GM12878 (cell line): ENCODE data around the gene AMPH. TPM values are rescaled to one million over a fixed set of nuclear protein-coding genes. Genes with fewer than 3 reads are reported as not detected.

Source experiments
- ATAC-seq: fragments of 200-7000 bp; cut with Tn5 transposase; 3 replicates; pipeline ENCODE4 v1.9.1; 2020; ENCODE audit warnings: mild to moderate bottlenecking, moderate library complexity
- BruUV-seq: library from RNA; stranded (reverse); fragments of 400-500 nt; replicated peaks from 2 replicates; lab custom pipeline; 2021; lab: Mats Ljungman, UMichigan
- CTCF ChIA-PET: fragments of 300-600 bp; sonication (Branson Sonifier 250); formaldehyde crosslinking; extraction: SDS; loops from one replicate; lab custom pipeline; 2021; ENCODE audit warnings: inconsistent platforms; lab: Yijun Ruan, JAX
- POLR2A ChIA-PET: fragments of 350-600 bp; formaldehyde crosslinking; extraction: SDS; loops from one replicate; lab custom pipeline; 2021; ENCODE audit warnings: inconsistent platforms; lab: Charles Lee
- RAD21 ChIA-PET: fragments of 300-600 bp; sonication (Branson Sonifier 250); formaldehyde crosslinking; loops from one replicate; lab custom pipeline; 2023; ENCODE audit warnings: antibody characterized with exemption; ENCODE audit not compliant: unreplicated experiment; lab: Charles Lee
- SMC1A ChIA-PET: fragments of 300-600 bp; sonication (Branson Sonifier 250); formaldehyde crosslinking; loops from one replicate; lab custom pipeline; 2023; ENCODE audit not compliant: unreplicated experiment, uncharacterized antibody; lab: Charles Lee
- DNase-seq: peaks from one replicate; pipeline ENCODE4 v3.0.0-alpha.2; 2011; ENCODE audit warnings: low read depth, low spot score
- FAIRE-seq: peaks from 3 replicates; lab custom pipeline; 2011; peaks lifted over from hg19 to GRCh38; lab: Jason Lieb, UNC
- H2AFZ ChIP-seq: 2 replicates; pipeline ENCODE4 v1.6.0; 2011; ENCODE audit warnings: low read depth, low read length, control low read depth; ENCODE audit not compliant: control insufficient read depth
- H3K27ac ChIP-seq: 2 replicates; pipeline ENCODE4 v1.5.1; 2011; ENCODE audit warnings: control low read depth; ENCODE audit not compliant: control insufficient read depth, insufficient read depth
- H3K27me3 ChIP-seq, 2 experiments: replicated peaks in 1 of 2; 2 replicates each; pipeline versions ENCODE4 v1.6.0 to v1.6.1; 2011; ENCODE audit warnings: low read length in 1 of 2; ENCODE audit not compliant: control insufficient read depth in 2 of 2, insufficient read depth in 2 of 2
- H3K36me3 ChIP-seq, 2 experiments: 2 replicates each; pipeline ENCODE4 v1.5.1; 2011; ENCODE audit warnings: low read length in 1 of 2; ENCODE audit not compliant: control insufficient read depth in 2 of 2, insufficient read depth in 2 of 2
- H3K4me1 ChIP-seq: 2 replicates; pipeline ENCODE4 v1.6.1; 2011; ENCODE audit warnings: mild to moderate bottlenecking, low read length, moderate library complexity, mixed read lengths; ENCODE audit not compliant: control insufficient read depth, insufficient read depth
- H3K4me2 ChIP-seq: 2 replicates; pipeline ENCODE4 v1.6.0; 2011; ENCODE audit warnings: control low read depth; ENCODE audit not compliant: control insufficient read depth, insufficient read depth
- H3K4me3 ChIP-seq: fragments of 200-600 bp; sonication (generic); 2 replicates; pipeline ENCODE4 v1.5.1; 2016
- H3K79me2 ChIP-seq: 2 replicates; pipeline ENCODE4 v1.6.0; 2011; ENCODE audit warnings: low read length; ENCODE audit not compliant: control insufficient read depth, insufficient read depth
- H3K9ac ChIP-seq: 2 replicates; pipeline ENCODE4 v1.8.0; 2011; ENCODE audit warnings: low read length, control low read depth, mixed read lengths; ENCODE audit not compliant: control insufficient read depth, insufficient read depth
- H3K9me3 ChIP-seq: replicated peaks from 3 replicates; pipeline ENCODE4 v1.5.1; 2011; ENCODE audit warnings: mild to moderate bottlenecking, low read length; ENCODE audit not compliant: control insufficient read depth, insufficient read depth
- H4K20me1 ChIP-seq: 2 replicates; pipeline ENCODE4 v1.6.0; 2011; ENCODE audit not compliant: control insufficient read depth, insufficient read depth
- ASH2L ChIP-seq: fragments of 300-600, 200-600 bp; sonication (generic); IDR thresholded peaks from 2 replicates; pipeline ENCODE4 v1.6.1; 2017; ENCODE audit warnings: low read depth, mild to moderate bottlenecking, borderline replicate concordance
- BRCA1 ChIP-seq: IDR thresholded peaks from 2 replicates; pipeline ENCODE4 v1.6.1; 2011; ENCODE audit warnings: low read depth, low read length, improper control_type of control experiment
- E4F1 ChIP-seq: fragments of 450-650 bp; IDR thresholded peaks from 2 replicates; pipeline ENCODE4 v1.6.1; 2018; ENCODE audit warnings: borderline replicate concordance, mild to moderate bottlenecking; ENCODE audit not compliant: partially characterized antibody
- EZH2 ChIP-seq: IDR thresholded peaks from 2 replicates; pipeline ENCODE4 v1.6.1; 2012; ENCODE audit warnings: low read depth, mild to moderate bottlenecking, control low read depth, inconsistent platforms, low read length, borderline replicate concordance; ENCODE audit not compliant: control insufficient read depth
- MXI1 ChIP-seq: fragments of 150-350 bp; IDR thresholded peaks from 2 replicates; pipeline ENCODE4 v1.6.1; 2011; ENCODE audit warnings: low read depth, mild to moderate bottlenecking, inconsistent platforms, low read length, improper control_type of control experiment
- PAX8 ChIP-seq: fragments of 450-650 bp; IDR thresholded peaks from 2 replicates; pipeline ENCODE4 v1.6.1; 2017; ENCODE audit warnings: mild to moderate bottlenecking, moderate library complexity
- RB1 ChIP-seq: fragments of 450-650 bp; formaldehyde crosslinking; IDR thresholded peaks from 2 replicates; pipeline ENCODE4 v1.6.1; 2017; ENCODE audit warnings: mild to moderate bottlenecking, borderline replicate concordance
- SMAD5 ChIP-seq: IDR thresholded peaks from 2 replicates; pipeline ENCODE4 v1.6.1; 2016; ENCODE audit warnings: antibody characterized with exemption, low read depth
- TCF7 ChIP-seq: IDR thresholded peaks from 2 replicates; pipeline ENCODE4 v1.6.1; 2014; ENCODE audit warnings: antibody characterized with exemption, borderline replicate concordance
- ZBTB4 ChIP-seq: fragments of 450-650 bp; formaldehyde crosslinking; IDR thresholded peaks from 2 replicates; pipeline ENCODE4 v1.4.0; 2022; ENCODE audit warnings: mild to moderate bottlenecking, moderate library complexity
- ZNF622 ChIP-seq: fragments of 450-650 bp; IDR thresholded peaks from 2 replicates; pipeline ENCODE4 v1.6.1; 2017; ENCODE audit warnings: mild to moderate bottlenecking, inconsistent platforms
- ZNF687 ChIP-seq: fragments of 450-650 bp; IDR thresholded peaks from 2 replicates; pipeline ENCODE4 v1.6.1; 2017; ENCODE audit warnings: mild to moderate bottlenecking, moderate library complexity
- WGBS: methylation state at CpG from one replicate; pipeline ENCODE4 v1.1.6; 2016; ENCODE audit warnings: low lambda C conversion rate; ENCODE audit not compliant: insufficient replicate concordance, insufficient coverage; ENCODE audit errors: missing lambda C conversion rate; 5-methylcytosine and 5-hydroxymethylcytosine counted together
- in situ Hi-C: fragments of 300-500 bp; cut with MboI; formaldehyde crosslinking; loops from 9 replicates; pipeline ENCODE4 v1.14.3; 2018; ENCODE audit warnings: mixed read lengths
- intact Hi-C: fragments of 100-400 bp; cut with micrococcal nuclease; formaldehyde crosslinking; loops from one replicate; pipeline ENCODE4 v1.14.2; 2022; ENCODE audit not compliant: unreplicated experiment
- polyA plus RNA-seq, 11 experiments: library from polyadenylated mRNA; depleted of rRNA in 4 of 11; unstranded in 6 of 11; stranded (reverse) in 5 of 11; fragments of >200 nt; fragmentation: Nextera tagmentation in 4 of 11; fragmentation: Illumina TruSeq in 1 of 11; extraction: Ambion mirVana in 4 of 11; extraction: Trizol in 1 of 11; gene quantifications; 1 replicate in 1 of 11; 2 replicates in 10 of 11; pipeline versions ENCODE4 v1.2.1 to v1.2.3, GENCODE V29; 2011 to 2016; ENCODE audit warnings: inconsistent platforms in 2 of 11, missing spikeins in 2 of 11, low read depth in 1 of 11
- total RNA-seq, 4 experiments: library from RNA; depleted of rRNA in 3 of 4; stranded (reverse); fragments of >200 nt in 3 of 4; fragmentation: Illumina TruSeq in 1 of 4; extraction: Trizol in 1 of 4; gene quantifications; 2 replicates each; pipeline versions ENCODE4 v1.2.1 to v1.2.3, GENCODE V29; 2013 to 2021

Gene AMPH
- total and polyA plus RNA-seq, 10 of the 15 experiments (the other 5 are each of a cell fraction or from before 2014, with no cell fraction given), result 0.03 to 0.24 (median 0.08) TPM; not detected in 2

DNA sequence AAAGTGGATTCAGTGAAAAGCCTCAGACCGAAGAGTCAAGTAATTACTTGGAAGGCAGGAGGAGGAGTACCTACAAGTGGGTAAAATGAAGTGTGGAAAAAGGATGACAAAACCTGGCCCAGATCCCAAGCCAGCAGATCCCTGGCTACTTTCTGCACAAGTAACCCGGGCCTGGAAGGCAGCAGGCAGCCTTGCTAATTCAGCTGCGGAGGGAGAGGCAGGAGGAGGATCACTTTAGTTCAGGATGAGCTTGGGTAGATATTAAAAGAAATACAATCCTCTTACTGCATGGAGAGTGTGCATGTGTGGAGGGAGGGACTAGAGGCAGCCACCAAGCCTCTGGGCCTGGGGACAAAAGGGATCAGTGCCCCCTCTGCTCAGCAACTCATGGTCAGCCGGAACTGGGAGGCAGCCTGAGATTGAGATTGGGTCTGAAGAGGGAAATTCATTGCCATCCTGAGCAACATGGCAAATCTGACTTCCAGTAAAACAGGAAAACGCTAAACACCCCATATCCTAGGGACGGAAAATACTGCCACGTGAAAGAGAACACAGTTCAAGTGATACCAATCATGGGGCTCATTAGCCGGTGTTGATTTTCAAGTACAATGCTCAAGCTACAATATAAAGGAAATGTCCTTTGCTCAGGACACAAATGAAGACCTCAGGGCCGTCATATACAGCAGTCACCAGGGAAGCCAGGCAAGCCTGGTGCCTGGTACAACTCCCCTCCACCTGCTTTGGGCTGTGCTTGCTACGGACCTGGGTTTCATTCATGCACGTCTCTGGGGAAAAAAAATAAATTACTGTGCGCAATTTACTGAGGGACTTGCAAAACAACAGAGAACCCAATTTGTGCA lies 1.3 kb downstream of the AMPH start:
- RAD21 ChIA-PET, result no interaction called here
- WGBS, result 26% methylated on average over 12 of the region's 12 CpGs
- intact Hi-C loops (no loop called here), in situ Hi-C loops (no loop called here)
- no peak for DNase-seq
- no peaks in the 10 kb centered on the region for H3K4me1 ChIP-seq
- peaks cover 5 to 12% of the 10 kb centered on the region in 2 experiments for H3K27me3 ChIP-seq
- H3K79me2 ChIP-seq, result no peaks in the 10 kb centered on the region
- ATAC-seq, result no peak
- H4K20me1 ChIP-seq, result no peaks in the 10 kb centered on the region
- BruUV-seq, result no TSS peak
- POLR2A ChIA-PET, result no interaction called here
- SMC1A ChIA-PET, result no interaction called here
- H3K27ac ChIP-seq, result no peak overlapping the region
- TF ChIP-seq E4F1 (no peak), ZBTB4 (CRISPR knock-in tag) (no peak), SMAD5 (no peak), PAX8 (no peak), TCF7 (no peak), BRCA1 (no peak), RB1 (no peak), EZH2 (no peak), MXI1 (no peak), ZNF687 (no peak), ZNF622 (no peak), ASH2L (no peak)
- CTCF ChIA-PET, result no interaction called here
- FAIRE-seq, result no peak
- H2AFZ ChIP-seq, result no peak overlapping the region
- H3K36me3 ChIP-seq, result no peaks in the 10 kb centered on the region
- no peak overlapping the region for H3K4me3 ChIP-seq
- H3K4me2 ChIP-seq, result no peak overlapping the region
- H3K9me3 ChIP-seq, result no peaks in the 10 kb centered on the region
- H3K9ac ChIP-seq, result no peak overlapping the region
